ENCODE results near the gene SPNS3. TPM values are rescaled to one million over a fixed set of nuclear protein-coding genes. Genes with fewer than 3 reads are reported as not detected.

SPNS3 gene
- total and polyA plus RNA-seq, 2 of the 8 experiments (the other 6 are each of a cell fraction or from before 2014, with no cell fraction given), result not detected

DNA sequence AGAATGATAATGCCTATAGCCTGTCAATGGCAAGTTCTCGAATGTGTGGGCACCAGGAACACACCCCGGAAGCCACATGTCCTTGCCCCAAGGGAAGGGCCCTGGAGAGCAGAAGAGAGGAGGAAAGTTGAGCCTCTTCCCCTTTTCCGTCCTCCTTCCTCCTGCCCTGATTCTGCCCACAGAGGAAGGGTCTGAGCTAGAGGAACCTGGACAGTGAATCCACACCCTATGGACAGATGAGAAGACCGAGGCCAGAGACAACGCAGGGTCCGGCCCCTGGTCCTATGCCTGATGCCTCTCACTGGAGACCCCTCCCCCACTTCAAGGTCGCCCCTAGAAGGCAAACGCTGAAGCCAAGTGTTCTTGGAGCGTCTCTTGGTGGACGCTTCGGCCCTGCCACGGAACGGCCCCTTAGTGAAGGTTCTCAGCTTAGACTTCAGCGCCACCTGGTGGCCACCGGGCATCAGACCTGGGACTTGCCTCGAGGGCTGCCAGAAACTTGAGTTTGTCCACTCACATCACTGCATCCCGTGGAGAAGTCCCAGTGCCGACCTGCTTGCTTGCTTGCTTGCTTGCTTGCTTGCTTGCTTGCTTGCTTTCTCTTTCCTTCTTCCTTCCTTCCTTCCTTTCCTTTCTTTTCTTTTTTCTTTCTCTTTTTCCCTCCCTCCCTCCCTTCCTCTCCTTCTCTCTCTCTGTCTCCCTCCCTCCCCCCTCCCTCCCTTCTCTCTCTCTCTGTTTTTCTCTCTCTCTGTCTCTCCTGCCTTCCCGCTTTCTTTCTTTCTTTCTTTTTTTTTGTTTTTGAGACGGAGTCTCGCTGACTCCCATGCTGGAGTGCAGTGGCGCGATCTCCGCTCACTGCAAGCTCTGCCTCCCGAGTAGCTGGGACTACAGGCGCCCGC, 20.6 kb upstream of the SPNS3 start:
- no peaks in the 10 kb centered on the region for H3K79me2 ChIP-seq (ENCODE audit: control insufficient read depth in 1 of 2, insufficient read depth in 2 of 2, low read length in 2 of 2)
- H4K91ac ChIP-seq (replicated peaks; ENCODE audit: insufficient read length, low read length), result no peak overlapping the region
- no peak overlapping the region for H4K8ac ChIP-seq (ENCODE audit: extremely low read depth, insufficient read depth, low read length)
- H3K18ac ChIP-seq (ENCODE audit: extremely low read depth, low read length), result peak overlapping the region; percentile 55; the same call in 1 of the 2 replicates
- H3K4ac ChIP-seq (replicated peaks; ENCODE audit: insufficient read length, low read depth, low read length), result no peak overlapping the region
- H2AFZ ChIP-seq (ENCODE audit: low read length), result peak overlapping the region; percentile 45
- H3K36me3 ChIP-seq (ENCODE audit: control insufficient read depth in 2 of 4, insufficient read depth in 4 of 4, low read length in 3 of 4), result no peaks in the 10 kb centered on the region
- no peak overlapping the region; the same call in 1 of the 2 replicates for H2BK5ac ChIP-seq (ENCODE audit: low read depth, low read length)
- no peaks in the 10 kb centered on the region for H3K27me3 ChIP-seq (replicated peaks in 1 of 4; ENCODE audit: control insufficient read depth in 3 of 4, extremely low read depth in 1 of 4, insufficient read depth in 3 of 4, low read length in 3 of 4)
- no peak overlapping the region for H3K27ac ChIP-seq (ENCODE audit: low read depth, low read length)
- no peak overlapping the region for H3K9ac ChIP-seq (replicated peaks in 1 of 4; ENCODE audit: extremely low read depth in 1 of 4, low read depth in 3 of 4, low read length in 3 of 4)
- H2AK5ac ChIP-seq (ENCODE audit: low read depth, low read length), result no peak overlapping the region
- peaks cover 0 to 4% (median 2%) of the 10 kb centered on the region in 4 experiments; a peak in 4 of 7 replicates for H3K4me1 ChIP-seq (replicated peaks in 1 of 4; ENCODE audit: control insufficient read depth in 3 of 4, insufficient read depth in 4 of 4, low read length in 3 of 4)
- FAIRE-seq, result peak; percentile 94
- no peak overlapping the region for H4K5ac ChIP-seq (ENCODE audit: insufficient read length, low read depth, low read length)
- DNase-seq (ENCODE audit: low read depth in 1 of 2, low spot score in 2 of 2), result peak; percentile 91 to 99
- H3K14ac ChIP-seq (ENCODE audit: insufficient read length), result no peak overlapping the region
- CTCF ChIA-PET (ENCODE audit: partially characterized antibody), result interaction anchor here (0.5 to 4.5 kb wide), 25 partner anchors 8 to 395 kb away, joined by 3 to 16 read pairs (median 3); no protein-coding TSS in a partner anchor
- peak overlapping the region; percentile 89; the same call in 1 of the 2 replicates for H2BK12ac ChIP-seq (ENCODE audit: low read depth, low read length)
- no peak overlapping the region for H2BK120ac ChIP-seq (replicated peaks; ENCODE audit: low read depth, low read length)
- no peak overlapping the region for H3K4me3 ChIP-seq (ENCODE audit: extremely low read depth in 1 of 4, insufficient read depth in 2 of 4, low read depth in 3 of 4, low read length in 4 of 4)
- H3K23ac ChIP-seq (ENCODE audit: insufficient read length), result no peak overlapping the region
- H3K9me3 ChIP-seq (ENCODE audit: insufficient read depth in 2 of 2, low read depth in 1 of 2, low read length in 1 of 2), result no peaks in the 10 kb centered on the region
- peak overlapping the region in 1 of 2 experiments; percentile 48; a peak in 2 of 4 replicates for H3K4me2 ChIP-seq (ENCODE audit: insufficient read depth in 1 of 2, low read depth in 2 of 2, low read length in 2 of 2)
- no peaks in the 10 kb centered on the region for H3K79me1 ChIP-seq (ENCODE audit: low read depth, low read length)
- POLR2A ChIA-PET (ENCODE audit: partially characterized antibody), result interaction anchor here (0.7 to 1.3 kb wide), 3 partner anchors 213 to 385 kb away, joined by 3 to 5 read pairs (median 4); no protein-coding TSS in a partner anchor
- WGBS, 2 experiments (ENCODE audit: extremely low coverage in 1 of 2, insufficient coverage in 1 of 2, insufficient read length in 1 of 2, insufficient replicate concordance in 2 of 2, low coverage in 1 of 2, low lambda C conversion rate in 2 of 2, missing lambda C conversion rate in 1 of 2), result 31% methylated on average over 18 of the region's 27 CpGs; no CpG with 5 or more reads in 1 of the 2 experiments
- H2BK20ac ChIP-seq (ENCODE audit: low read length), result 0 out of 2 replicates have a peak overlapping the region, but pooled peaks have one; percentile 23
- no peak overlapping the region for H3K56ac ChIP-seq (replicated peaks; ENCODE audit: insufficient read length, low read depth, low read length)
- no peaks in the 10 kb centered on the region for H4K20me1 ChIP-seq (replicated peaks in 1 of 2; ENCODE audit: control insufficient read depth in 1 of 2, insufficient read depth in 2 of 2, low read length in 2 of 2)
- peak overlapping the region; percentile 24; the same call in 1 of the 2 replicates for H2BK15ac ChIP-seq (ENCODE audit: low read length)
- no peaks in the 10 kb centered on the region for H3K23me2 ChIP-seq (ENCODE audit: low read depth, low read length)
- TF ChIP-seq, protein P1, sequence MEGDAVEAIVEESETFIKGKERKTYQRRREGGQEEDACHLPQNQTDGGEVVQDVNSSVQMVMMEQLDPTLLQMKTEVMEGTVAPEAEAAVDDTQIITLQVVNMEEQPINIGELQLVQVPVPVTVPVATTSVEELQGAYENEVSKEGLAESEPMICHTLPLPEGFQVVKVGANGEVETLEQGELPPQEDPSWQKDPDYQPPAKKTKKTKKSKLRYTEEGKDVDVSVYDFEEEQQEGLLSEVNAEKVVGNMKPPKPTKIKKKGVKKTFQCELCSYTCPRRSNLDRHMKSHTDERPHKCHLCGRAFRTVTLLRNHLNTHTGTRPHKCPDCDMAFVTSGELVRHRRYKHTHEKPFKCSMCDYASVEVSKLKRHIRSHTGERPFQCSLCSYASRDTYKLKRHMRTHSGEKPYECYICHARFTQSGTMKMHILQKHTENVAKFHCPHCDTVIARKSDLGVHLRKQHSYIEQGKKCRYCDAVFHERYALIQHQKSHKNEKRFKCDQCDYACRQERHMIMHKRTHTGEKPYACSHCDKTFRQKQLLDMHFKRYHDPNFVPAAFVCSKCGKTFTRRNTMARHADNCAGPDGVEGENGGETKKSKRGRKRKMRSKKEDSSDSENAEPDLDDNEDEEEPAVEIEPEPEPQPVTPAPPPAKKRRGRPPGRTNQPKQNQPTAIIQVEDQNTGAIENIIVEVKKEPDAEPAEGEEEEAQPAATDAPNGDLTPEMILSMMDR (IDR thresholded peaks at IDR 0.05; ENCODE audit: control extremely low read depth in 1 of 3, insufficient read depth in 1 of 3, low read depth in 1 of 3, low read length in 3 of 3), result peak; percentile 87 to 99 (median 99)
- TF ChIP-seq EGR1 (IDR thresholded peaks at IDR 0.05; ENCODE audit: borderline replicate concordance, low read depth, low read length) (0 out of 2 replicates have a peak, but pooled peaks have one; percentile 55), CREB1 (IDR thresholded peaks at IDR 0.05) (peak; percentile 64), SP2 (IDR thresholded peaks at IDR 0.05; ENCODE audit: low read length) (no peak), TCF12 (IDR thresholded peaks at IDR 0.05; ENCODE audit: low read depth, low read length) (0 out of 2 replicates have a peak, but pooled peaks have one; percentile 35), RXRA (IDR thresholded peaks at IDR 0.05; ENCODE audit: insufficient read depth, low read depth, low read length) (no peak), KDM4A (IDR thresholded peaks at IDR 0.05; ENCODE audit: low read depth, low read length, severe bottlenecking) (no peak), CTBP2 (IDR thresholded peaks at IDR 0.05; ENCODE audit: borderline replicate concordance, insufficient read depth, insufficient read length, low read length) (no peak)
